Activated B cell treated with CpG ODN at 0.5 μM for 24 hours (primary cell): ENCODE measurements around the gene TRAPPC6A. TPM values are rescaled to one million over a fixed set of nuclear protein-coding genes. Genes with fewer than 3 reads are reported as not detected.

ENCODE experiments used
- ATAC-seq: fragments of 200-7000 bp; cut with Tn5 transposase; one replicate; pipeline ENCODE4 v1.10.0; 2021; ENCODE audit warnings: low read depth, mild to moderate bottlenecking, moderate library complexity
- CTCF ChIA-PET: fragments of 350-600 bp; sonication (Branson Sonifier 250); formaldehyde crosslinking; loops from one replicate; lab custom pipeline; 2021; ENCODE audit warnings: antibody characterized with exemption; lab: Charles Lee
- POLR2A ChIA-PET: fragments of 350-600 bp; sonication (Branson Sonifier 250); formaldehyde crosslinking; loops from one replicate; lab custom pipeline; 2021; ENCODE audit warnings: antibody characterized with exemption; lab: Charles Lee
- DNase-seq: peaks from one replicate; pipeline ENCODE4 v3.0.0; 2022
- H3K27ac Mint-ChIP-seq: one replicate; pipeline ENCODE4 v1.8.0; 2020; ENCODE audit warnings: mixed read lengths
- H3K27me3 Mint-ChIP-seq: one replicate; pipeline ENCODE4 v1.8.0; 2021; ENCODE audit warnings: mixed read lengths
- H3K36me3 Mint-ChIP-seq: one replicate; pipeline ENCODE4 v1.8.0; 2021; ENCODE audit warnings: low read depth, mixed read lengths
- H3K4me1 Mint-ChIP-seq: one replicate; pipeline ENCODE4 v1.8.0; 2021; ENCODE audit warnings: mixed read lengths
- H3K4me3 Mint-ChIP-seq: one replicate; pipeline ENCODE4 v1.8.0; 2020; ENCODE audit warnings: mild to moderate bottlenecking, mixed read lengths
- H3K9me3 Mint-ChIP-seq: one replicate; pipeline ENCODE4 v1.8.0; 2020; ENCODE audit warnings: mixed read lengths
- CTCF ChIP-seq: fragments of 200-600 bp; IDR thresholded peaks from one replicate; pipeline ENCODE4 v1.8.0; 2022; ENCODE audit warnings: antibody characterized with exemption, mild to moderate bottlenecking
- intact Hi-C: fragments of 100-400 bp; cut with micrococcal nuclease; formaldehyde crosslinking; loops from one replicate; pipeline ENCODE4 v1.15.1; 2024
- total RNA-seq: library from RNA; stranded (reverse); gene quantifications from 2 replicates; pipeline ENCODE4 v1.2.3, GENCODE V29; 2022

TRAPPC6A gene
- 51.8 and 56.0 TPM in 2 replicates for total RNA-seq

GRCh38 chr19:45177817-45178261, at the start of gene TRAPPC6A:
Gene TRAPPC6A (minus strand): TSS chr19:45178237. CDS start chr19:45178218, 19 bp downstream.
- DNase-seq = no peak
- intact Hi-C loops = loop anchor here (1.0 to 5.0 kb wide), 10 partner anchors 13 to 426 kb away; partner anchors contain the start of genes CLASRP, CLPTM1 and MARK4
- ATAC-seq = no peak
- Mint-ChIP-seq H3K4me1 (peaks cover 53% of the 10 kb centered on the region), H3K27ac (peak within 1 kb of the TSS; percentile 96), H3K9me3 (no peaks in the 10 kb centered on the region), H3K27me3 (no peaks in the 10 kb centered on the region), H3K4me3 (peak within 1 kb of the TSS; percentile 94), H3K36me3 (peaks cover 28% of the 10 kb centered on the region)
- ChIA-PET POLR2A (interaction anchor here (0.6 to 3.0 kb wide), 28 partner anchors 9 to 686 kb away, joined by 3 to 53 read pairs (median 5); partner anchors contain the start of genes CLPTM1, FBXO46, FOXA3 and GEMIN7), CTCF (interaction anchor here (0.7 to 1.8 kb wide), 5 partner anchors 10 to 592 kb away, joined by 3 to 11 read pairs (median 4); partner anchors contain the start of gene PPP1R37)
- no peak for TF ChIP-seq CTCF

GRCh38 chr19:45224645-45225044, 46.6 kb upstream of the TRAPPC6A start:
- TF ChIP-seq CTCF = no peak
- no peak for DNase-seq
- H3K4me1 Mint-ChIP-seq = no peaks in the 10 kb centered on the region

GRCh38 chr19:45223879-45224278, 45.8 kb upstream of the TRAPPC6A start:
- DNase-seq = no peak
- peaks cover 22% of the 10 kb centered on the region for H3K27me3 Mint-ChIP-seq
- H3K4me1 Mint-ChIP-seq = no peaks in the 10 kb centered on the region
- CTCF ChIA-PET = no interaction called here
- no peak overlapping the region for H3K4me3 Mint-ChIP-seq
- POLR2A ChIA-PET = no interaction called here
- intact Hi-C loops = no loop called here
- TF ChIP-seq CTCF = no peak
- H3K36me3 Mint-ChIP-seq = no peaks in the 10 kb centered on the region
- no peak for ATAC-seq
- no peaks in the 10 kb centered on the region for H3K9me3 Mint-ChIP-seq
- no peak overlapping the region for H3K27ac Mint-ChIP-seq

More at GRCh38 chr19:45224645-45225044, 46.6 kb upstream of the TRAPPC6A start:
- H3K9me3 Mint-ChIP-seq = no peaks in the 10 kb centered on the region
- ChIA-PET POLR2A (no interaction called here), CTCF (no interaction called here)
- H3K27ac Mint-ChIP-seq = no peak overlapping the region
- no peak overlapping the region for H3K4me3 Mint-ChIP-seq
- intact Hi-C loops = no loop called here
- H3K36me3 Mint-ChIP-seq = no peaks in the 10 kb centered on the region
- no peak for ATAC-seq
- peaks cover 20% of the 10 kb centered on the region for H3K27me3 Mint-ChIP-seq

GRCh38 chr19:45222724-45223123, 44.7 kb upstream of the TRAPPC6A start:
- no peak for DNase-seq
- POLR2A ChIA-PET = no interaction called here
- no peak overlapping the region for H3K4me3 Mint-ChIP-seq
- no peaks in the 10 kb centered on the region for H3K36me3 Mint-ChIP-seq
- intact Hi-C loops = no loop called here
- TF ChIP-seq CTCF = no peak
- no peaks in the 10 kb centered on the region for H3K9me3 Mint-ChIP-seq
- no peak overlapping the region for H3K27ac Mint-ChIP-seq
- peaks cover 30% of the 10 kb centered on the region for H3K27me3 Mint-ChIP-seq
- H3K4me1 Mint-ChIP-seq = no peaks in the 10 kb centered on the region
- no peak for ATAC-seq
- CTCF ChIA-PET = no interaction called here

GRCh38 chr19:45218911-45219743, 41.1 kb upstream of the TRAPPC6A start:
- H3K9me3 Mint-ChIP-seq = no peaks in the 10 kb centered on the region
- H3K4me3 Mint-ChIP-seq = no peak overlapping the region
- peaks cover 38% of the 10 kb centered on the region for H3K27me3 Mint-ChIP-seq
- no peak overlapping the region for H3K27ac Mint-ChIP-seq
- no peak for DNase-seq
- H3K4me1 Mint-ChIP-seq = no peaks in the 10 kb centered on the region
- H3K36me3 Mint-ChIP-seq = no peaks in the 10 kb centered on the region
- POLR2A ChIA-PET = no interaction called here
- CTCF ChIA-PET = no interaction called here
- intact Hi-C loops = no loop called here
- no peak for TF ChIP-seq CTCF
- ATAC-seq = no peak
